Hepatic stellate cell (primary cell): ENCODE results near the gene MAGI2.
"Not testable (repeated sequence)": the region's sequence is repeated elsewhere in the genome, so short reads cannot be mapped to it uniquely, and the experiment has no call there.

Experiments
- DNase-seq: peaks from one replicate; pipeline ENCODE4 v3.0.0; 2011; ENCODE audit warnings: low spot score

MAGI2 gene

DNA sequence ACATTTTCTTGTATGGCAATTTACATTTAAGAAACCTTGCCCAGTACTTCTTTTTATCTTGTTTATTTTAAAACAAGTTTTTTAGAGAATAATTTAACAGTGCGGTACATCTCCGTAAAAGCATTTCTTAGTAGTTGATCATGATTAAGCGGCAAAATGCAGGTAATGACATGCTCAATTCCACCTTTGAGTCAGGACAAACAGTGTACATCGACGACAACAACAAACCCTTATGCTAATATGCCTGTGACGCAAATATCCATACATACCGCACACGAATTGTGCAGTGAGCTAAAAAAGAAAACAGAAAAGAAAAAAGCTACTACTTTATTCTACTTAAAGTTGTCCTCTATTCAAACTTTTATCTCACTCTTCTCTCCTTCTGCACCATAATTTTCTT lies 1.9 kb downstream of the MAGI2 start:
- no peak for DNase-seq

DNA sequence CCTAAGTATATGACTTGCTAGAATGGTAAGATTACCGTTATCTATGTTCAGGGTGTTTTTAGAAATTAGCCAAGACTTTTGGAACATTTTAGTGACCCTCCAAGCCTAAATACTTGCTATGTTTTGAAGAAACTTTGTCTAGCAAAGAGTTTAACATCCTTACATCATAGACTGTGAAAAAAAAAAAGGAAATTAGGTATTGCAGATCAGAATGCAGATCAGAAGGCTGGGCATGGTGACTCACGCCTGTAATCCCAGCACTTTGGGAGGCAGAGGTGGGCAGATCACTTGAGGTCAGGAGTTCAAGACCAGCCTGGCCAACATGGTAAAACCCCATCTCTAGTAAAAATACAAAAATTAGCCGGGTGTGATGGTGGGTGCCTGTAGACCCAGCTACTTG lies 10.7 kb downstream of the MAGI2 start:
- DNase-seq: not testable (repeated sequence)

DNA sequence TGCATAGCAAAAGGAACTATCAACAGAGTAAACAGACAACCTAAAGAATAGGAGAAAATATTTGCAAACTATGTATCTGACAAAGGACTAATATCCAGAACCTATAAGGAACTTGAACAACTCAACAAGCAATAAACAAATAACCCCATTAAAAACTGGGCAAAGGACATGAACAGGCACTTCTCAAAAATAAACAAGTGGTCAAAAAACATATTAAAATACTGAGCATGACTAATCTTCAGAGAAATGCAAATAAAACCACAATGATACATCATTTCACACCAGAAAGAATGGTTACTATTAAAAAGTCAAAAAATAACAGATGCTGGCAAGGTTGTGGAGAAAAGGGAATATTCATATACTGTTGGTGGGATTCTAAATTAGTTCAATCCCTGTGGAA lies 17.1 kb downstream of the MAGI2 start:
- DNase-seq: no peak

DNA sequence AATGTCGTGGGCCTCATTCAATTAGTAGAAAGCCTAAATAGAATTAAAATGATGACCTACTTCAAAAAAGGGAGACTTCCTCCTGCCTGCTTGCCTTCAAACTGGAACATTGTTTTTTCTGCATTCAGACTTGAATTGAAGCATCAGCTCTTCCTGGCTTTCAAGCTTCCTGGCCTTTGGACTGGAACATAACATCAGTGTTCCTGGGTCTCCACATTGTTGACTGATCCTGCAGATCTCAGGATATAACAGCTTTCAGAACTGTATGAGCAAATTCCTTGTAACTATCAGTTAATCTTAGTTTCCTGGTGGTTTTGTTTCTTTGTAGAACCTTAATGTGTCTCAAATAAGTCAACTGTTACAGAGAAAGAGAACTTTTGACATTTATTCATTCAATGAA lies 18.6 kb downstream of the MAGI2 start:
- no peak for DNase-seq

DNA sequence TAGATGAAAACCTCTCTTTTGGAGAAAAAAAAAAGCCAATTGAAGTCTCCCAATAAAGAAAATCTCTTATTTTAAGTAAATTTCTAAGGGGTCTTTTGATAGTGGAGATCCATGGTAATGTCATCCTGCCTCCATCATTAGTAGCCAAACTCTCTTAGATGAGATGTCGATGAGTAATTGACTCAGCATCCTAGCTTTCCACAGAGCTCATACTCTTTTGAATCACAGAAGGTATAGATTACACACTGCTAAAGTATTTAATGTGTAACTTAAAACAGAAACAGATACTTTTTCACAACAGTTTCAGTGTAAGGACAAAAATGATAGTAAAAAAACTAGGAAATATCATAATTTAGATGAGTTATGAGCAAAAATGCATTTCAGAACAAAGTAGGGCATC lies 19.4 kb downstream of the MAGI2 start:
- DNase-seq: no peak

DNA sequence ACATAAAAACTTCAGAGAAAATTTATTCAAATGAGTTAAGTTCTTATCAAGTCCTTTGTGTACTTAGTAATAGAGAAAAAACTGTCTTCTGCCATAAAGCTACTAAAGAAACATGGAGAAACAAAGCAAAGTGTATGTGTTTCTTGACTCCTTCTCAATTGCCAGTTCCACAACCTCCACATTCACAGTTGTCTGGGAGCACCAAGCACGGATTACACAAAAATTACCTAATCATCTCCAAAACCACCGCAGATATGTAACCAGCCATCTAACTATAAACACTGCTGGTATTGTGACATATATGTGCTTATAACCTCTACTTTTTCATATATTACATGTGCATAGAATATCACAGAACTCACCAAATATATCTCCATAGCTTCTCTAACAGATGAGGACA lies 23.1 kb downstream of the MAGI2 start:
- no peak for DNase-seq

DNA sequence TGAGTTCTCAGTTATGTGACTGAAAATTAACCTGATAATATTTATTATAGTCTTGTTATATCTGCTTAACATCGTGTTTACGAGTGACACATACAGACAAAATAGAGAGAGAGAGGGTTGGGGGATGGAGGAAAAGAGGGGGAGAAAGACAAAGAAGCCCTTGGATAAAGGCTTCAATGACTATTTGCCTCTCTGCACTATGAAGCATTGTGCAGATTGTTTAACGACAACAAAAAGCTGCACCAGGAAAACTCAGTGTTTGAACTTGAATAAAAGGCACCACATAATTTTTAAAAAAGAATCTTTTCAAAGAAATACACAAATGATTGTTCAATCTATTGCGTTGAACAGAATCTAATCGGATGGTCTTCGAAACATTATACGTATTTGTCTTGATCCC lies 27.8 kb downstream of the MAGI2 start:
- no peak for DNase-seq

DNA sequence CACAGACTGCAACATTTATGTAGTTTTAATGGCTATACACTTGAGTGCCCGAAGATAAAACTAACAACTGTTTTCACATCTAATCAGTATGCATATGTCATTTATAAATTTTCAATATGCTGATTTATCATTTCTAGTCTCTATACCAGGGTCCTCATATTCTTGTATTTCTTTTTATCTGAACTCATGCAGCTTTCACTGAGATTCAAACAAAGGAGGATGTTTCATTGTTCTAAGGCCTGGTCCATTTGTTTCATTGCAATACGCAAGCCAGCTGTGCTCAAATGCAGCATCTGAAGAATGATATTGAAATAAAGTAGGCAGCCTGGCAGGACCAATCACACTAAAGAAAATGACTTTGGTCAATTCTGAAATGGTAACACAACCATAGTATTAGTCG lies 31.7 kb downstream of the MAGI2 start:
- DNase-seq: no peak

DNA sequence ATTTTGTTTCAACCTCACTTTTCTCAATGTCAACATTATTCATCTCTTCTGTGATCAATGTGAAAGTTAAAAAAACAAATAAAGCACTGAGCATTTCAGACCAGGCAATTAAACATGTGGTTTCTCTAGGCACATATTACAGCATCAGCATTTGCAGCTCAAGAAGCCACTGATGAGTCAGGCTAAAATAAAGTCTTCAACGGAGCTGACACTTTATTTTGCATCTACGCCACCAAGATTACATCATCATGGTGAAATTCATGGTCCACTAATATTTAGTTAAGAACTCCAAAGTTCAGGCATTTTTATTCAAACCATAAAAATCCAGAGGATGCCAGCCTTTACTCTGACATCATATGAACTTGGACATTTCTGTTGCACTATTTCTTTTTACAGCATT lies 33.0 kb downstream of the MAGI2 start:
- peak; percentile 26 for DNase-seq

DNA sequence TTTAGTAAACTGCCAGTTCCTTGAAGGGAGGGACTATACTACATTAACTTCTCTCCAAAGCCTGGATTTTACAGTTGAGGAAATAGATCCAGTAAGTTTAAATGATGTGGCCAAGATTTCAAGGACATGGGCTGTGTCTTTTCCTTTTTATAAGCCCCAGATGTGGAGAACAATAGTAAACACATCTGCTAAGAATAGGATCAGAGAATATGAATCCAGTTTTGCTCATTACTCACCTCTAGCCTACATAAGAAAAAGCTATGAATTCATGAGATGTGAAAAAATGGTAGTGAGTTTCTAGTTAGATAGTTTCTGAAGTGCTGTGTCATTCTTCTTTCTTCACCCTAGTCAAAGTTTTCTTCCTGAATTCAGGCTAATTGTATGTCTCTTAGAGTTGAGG lies 38.6 kb downstream of the MAGI2 start:
- no peak for DNase-seq

DNA sequence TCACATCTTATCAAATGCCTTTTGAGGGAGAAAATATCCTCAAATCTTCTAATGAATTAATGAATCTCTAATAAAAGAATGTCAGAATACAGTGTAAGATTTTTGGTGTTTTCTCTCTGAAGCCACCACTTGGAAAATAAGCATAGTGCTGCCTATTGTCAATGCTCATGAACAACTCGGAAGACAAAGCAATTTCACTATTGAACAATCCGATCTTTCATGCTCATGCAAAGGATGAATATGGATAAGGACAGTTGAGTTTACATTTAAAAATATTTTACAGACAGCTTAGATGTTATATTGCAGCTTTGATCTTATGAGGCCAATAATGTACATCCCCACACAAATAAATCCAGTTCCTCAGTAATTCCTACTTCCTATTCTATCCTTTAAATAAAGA lies 40.6 kb downstream of the MAGI2 start:
- DNase-seq: no peak

DNA sequence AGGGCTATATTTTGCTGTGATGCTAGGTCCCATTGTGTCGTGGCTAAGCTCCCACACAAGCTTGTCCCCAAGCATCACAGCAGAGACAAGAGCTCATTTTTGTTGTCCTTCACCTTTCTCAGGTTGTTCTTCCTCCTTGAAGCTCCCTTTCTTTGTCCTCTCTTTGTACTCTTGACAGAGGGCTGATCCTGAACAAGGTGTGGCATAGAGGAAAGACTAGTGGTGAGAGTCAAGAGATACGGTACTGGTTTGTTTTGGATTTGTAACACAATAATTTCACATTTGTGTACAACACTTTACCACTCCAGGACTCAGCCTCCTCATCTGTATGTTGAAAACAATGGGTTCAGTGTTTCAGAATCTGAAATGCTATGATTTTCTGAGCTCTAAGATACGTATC lies 41.0 kb downstream of the MAGI2 start:
- DNase-seq: no peak

DNA sequence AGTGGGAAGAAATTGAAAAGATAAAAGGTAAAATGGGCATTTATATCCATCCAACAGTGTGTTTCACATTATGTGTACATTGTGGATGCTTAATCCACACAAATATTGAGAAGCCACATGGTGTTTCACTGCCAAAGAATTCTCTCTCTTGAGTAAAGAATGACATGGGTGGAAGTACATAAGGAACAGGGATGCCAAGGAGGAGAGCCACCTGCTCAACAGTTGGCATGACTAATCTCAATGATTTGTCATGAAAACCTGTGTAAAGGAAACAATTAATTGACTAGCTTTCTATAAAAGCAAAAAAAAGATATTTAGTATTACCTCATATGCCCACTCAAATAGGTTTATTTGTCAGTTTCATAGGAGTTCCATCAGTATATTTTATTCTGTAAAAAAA lies 43.1 kb downstream of the MAGI2 start:
- no peak for DNase-seq

DNA sequence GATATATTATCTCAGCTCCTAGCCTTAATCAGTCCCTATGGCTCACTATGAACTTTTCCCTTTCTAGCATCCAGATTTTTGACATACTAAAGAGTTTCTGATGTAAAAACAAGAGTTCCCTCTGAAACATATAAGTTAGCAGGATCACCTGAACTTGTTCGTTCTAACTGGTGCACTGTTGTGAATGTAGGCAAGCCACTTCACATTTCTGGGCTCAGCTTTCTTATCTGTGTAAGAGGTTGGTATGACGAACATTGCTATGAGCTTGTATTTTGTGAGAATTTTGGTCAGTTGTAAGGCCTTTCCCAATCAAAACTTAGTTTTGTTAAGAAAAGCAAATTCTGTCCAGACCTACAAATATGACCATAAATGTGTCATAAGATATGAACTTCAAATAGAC lies 46.1 kb downstream of the MAGI2 start:
- DNase-seq: no peak

DNA sequence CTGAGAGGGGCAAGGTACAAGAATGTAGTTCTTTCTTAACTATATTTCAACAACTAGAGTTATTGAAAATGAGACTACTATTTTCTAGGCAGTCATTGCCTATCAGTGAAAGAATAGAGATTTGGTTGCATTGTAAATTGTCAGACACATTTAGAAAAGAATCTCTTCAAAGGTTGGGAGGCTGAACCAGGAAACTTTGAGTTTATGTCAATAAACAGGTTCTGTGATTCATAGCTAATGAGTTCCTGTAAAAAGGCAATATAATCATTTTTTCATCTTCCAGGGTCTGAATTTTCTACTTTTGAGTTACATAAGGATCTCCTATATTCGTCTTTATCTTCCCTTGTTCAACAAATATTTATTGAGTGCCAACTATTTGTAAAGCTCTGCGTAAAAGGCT lies 47.1 kb downstream of the MAGI2 start:
- no peak for DNase-seq

DNA sequence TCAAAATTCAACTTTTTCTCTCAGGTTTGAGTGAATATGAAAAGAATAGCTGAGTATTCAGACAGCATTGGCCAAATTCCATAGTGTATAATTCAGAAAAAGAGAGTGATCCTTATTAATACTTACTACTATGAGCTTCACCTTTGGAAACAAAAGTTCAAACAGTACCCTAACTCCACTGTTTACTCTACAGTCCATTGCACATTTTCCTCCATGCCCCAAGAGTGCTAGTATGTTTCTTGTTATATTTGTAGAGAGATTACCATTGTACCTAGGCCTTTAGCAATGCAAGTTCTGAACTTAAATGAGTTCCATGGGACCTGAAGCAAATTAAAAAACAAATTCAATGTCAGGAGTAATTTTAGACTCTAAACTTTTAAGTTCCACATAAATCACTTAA lies 48.1 kb downstream of the MAGI2 start:
- DNase-seq: no peak

DNA sequence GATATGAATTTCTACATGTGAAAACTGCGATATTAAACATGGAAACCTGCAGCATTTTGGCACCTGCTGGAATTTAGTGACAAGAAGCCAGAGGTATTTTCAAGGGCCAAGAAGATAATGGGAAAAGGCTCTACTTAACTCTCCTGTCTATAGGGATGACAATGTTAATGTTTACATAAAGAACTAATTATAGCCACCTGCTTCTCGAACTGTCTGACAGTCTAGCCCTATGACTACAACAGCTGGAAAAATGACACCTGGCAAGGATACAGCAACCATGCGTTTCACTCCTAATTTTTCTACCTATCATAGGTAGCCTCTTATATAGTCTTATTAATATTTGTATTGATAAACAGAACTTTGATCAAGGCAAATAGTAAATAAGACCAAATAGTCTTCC lies 49.6 kb downstream of the MAGI2 start:
- DNase-seq: no peak

DNA sequence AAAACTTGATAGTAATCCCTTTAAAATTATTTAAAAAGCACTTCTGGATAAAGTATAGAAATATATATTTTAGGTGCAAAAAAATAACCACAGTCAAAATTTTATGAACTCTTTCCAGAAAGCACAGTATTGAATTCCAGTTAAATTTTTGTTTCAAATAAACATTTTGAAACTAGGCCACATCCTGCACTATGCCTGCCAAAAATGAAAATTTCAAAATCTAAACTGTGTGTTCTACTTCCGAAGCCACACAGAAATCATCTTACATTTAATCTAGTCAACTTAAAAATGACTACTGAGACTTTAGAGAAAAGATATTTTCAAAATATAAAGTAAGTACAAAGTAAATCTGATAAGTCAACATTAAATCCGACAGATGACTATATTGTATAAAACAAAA lies 50.0 kb downstream of the MAGI2 start:
- no peak for DNase-seq

DNA sequence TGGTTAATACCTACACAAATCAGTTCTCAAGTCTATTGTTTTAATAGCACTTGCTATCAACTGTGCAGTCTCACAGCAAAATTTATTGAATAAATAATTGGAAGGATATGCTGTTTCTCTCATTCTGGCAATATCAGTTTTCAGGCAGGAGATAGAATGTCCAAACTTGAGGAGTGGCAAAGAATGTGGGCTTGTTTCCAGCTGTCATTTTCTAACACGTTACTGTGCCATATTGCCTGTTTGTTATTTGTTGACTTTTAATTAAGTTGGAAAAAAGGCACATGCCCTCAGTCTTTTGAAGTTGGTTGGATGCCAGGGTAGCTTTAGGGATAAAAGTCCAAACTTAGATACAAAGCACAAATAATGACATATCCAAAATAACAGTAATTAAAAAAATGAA lies 52.2 kb downstream of the MAGI2 start:
- DNase-seq: no peak

DNA sequence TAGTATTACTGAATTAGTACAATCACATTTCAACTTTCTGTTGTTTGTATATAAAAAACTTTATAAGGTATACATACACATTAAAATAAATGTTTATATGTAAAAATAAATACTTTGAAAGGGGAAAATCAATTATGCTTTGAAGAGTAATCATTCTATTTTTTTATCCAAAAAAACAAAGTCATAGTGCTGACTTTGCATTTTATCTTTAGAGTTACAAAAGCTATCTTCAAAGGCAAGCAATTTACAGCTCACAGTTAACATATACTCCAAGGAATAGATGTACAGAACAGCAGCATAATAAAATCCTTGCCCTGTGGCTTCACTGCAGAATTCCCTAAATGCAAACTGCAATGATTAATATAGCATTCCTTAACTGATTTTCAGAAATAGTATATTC lies 53.2 kb downstream of the MAGI2 start:
- no peak for DNase-seq

DNA sequence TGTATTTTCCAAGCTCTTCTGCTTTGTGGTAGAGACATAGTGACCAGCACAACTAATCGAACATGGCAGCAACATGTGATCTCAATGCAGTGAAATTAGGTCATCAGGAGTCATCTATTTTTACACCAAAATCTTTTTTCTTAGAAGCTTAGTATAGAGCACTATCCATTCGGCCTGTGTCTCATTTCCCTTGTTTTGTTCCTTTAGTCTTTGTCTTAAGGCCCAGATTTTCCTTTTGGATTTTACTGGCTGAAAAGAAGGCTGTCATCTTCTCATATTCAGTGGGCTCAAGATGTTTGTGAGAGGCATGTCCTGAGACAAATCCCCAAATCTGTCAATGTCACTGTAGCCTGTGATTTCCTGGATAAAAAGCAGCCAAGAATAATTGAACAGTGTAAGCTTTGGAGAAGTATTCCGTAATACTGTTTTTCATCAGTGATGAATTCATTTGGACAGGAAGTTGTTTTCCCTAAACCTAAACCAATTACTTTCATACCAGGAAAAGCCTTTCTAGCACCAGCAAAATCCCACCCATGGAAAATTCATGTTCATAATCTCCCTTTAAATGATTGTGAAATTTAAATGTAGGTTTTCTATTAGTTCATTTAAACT lies 55.2 kb downstream of the MAGI2 start:
- DNase-seq: no peak

DNA sequence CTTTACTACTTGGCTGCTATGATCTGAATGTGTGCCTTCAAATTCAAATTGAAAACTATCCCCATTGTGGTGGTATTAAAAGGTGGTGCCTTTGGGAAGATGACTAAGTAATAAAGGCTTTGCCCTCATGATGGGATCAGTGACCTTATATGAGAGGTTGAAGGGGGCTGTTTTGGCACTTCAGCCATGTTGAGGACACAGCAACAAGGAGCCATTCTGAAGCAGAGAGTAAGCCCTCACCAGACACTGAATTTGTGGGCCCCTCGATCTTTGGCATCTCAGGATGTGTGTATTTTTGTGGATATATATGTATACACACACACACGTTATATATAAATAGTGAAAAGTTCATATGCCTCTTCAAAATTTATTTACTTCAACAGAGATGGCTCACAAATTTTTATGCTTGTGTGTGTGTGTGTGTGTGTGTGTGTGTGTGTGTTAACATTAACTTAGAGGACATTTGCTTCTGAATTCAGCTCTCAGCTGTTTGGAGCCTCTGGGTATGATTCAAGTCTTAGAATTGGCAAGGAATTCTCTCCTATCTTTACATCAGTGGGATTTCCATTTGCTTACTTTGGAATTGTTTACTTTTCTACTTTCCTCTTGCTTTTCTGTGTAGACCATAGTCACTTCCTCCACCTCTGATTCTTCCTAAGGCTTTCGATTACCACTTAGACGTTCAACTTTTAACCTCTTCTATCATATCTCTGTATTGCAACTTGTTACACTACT lies 66.6 kb downstream of the MAGI2 start:
- DNase-seq: no peak

DNA sequence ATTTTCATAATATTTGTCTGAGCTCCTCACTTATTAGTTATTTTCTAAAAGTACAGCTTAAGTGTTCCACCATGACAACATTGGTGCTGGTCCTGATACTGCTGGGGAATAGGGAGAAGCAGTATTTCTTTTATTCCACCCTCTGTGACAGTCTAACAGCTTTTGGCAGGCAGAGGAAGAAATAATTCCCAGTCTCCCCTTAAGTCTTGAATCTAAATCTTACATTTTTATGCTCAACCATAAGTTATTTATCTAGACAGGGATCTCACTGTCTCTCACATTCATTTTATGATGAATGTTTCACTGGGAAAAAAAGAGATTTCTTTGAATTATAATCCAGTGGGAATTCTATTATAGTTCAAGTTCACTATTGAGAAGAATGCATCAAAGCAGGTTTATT lies 71.5 kb downstream of the MAGI2 start:
- DNase-seq: no peak

DNA sequence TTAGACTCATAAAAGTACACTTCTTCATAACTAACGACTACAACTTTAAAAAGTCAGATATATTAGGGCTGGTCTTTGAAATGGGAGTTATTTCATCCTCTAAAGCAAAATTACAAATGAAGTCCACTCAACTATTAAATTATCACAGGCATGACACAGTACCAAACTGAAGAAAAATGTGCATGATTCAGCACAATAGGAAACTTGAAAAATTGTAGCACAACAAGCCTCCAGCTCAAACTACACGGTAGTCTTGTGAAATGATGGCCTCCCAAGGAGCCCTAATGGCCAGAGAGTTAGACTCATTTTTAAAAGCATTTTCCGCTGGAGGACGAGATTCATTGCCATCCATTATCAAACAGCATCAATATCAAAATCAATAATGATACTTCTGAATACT lies 76.4 kb downstream of the MAGI2 start:
- no peak for DNase-seq
